ENCODE measurements around the gene DHCR7.

DNA sequence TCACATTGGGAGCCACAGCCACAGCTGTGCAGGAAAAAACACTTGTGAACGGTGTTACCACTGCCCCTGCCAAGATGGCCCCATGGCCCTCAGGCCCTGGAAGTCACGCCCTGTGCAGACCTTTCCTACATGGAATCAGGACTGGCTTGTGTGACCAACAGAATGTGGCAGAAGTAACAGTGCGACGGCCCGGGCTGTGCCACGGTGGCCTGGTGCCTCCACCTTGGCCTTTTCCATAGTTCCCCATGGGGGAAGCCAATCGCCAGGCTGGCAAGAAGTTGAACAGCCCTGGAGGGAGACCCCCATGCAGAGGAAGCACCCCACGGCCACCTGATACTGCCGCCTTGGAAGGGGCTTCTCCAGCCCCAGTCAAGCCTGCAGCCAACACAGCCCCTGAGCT, 48.0 kb downstream of the DHCR7 start:
- TF ChIP-seq, protein P1, sequence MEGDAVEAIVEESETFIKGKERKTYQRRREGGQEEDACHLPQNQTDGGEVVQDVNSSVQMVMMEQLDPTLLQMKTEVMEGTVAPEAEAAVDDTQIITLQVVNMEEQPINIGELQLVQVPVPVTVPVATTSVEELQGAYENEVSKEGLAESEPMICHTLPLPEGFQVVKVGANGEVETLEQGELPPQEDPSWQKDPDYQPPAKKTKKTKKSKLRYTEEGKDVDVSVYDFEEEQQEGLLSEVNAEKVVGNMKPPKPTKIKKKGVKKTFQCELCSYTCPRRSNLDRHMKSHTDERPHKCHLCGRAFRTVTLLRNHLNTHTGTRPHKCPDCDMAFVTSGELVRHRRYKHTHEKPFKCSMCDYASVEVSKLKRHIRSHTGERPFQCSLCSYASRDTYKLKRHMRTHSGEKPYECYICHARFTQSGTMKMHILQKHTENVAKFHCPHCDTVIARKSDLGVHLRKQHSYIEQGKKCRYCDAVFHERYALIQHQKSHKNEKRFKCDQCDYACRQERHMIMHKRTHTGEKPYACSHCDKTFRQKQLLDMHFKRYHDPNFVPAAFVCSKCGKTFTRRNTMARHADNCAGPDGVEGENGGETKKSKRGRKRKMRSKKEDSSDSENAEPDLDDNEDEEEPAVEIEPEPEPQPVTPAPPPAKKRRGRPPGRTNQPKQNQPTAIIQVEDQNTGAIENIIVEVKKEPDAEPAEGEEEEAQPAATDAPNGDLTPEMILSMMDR (conservative IDR thresholded peaks at IDR 0.05 in 1 of 2, IDR thresholded peaks at IDR 0.05 in 1 of 2; ENCODE audit: low read depth in 1 of 2, low read length in 2 of 2) = no peak
- TF ChIP-seq EZH2 (IDR thresholded peaks at IDR 0.05; ENCODE audit: low read length, missing control alignments) = no peak

Measured in fibroblast of lung (primary cell).